ENCODE measurements around the gene PHF14.
"Not testable (repeated sequence)": the region's sequence is repeated elsewhere in the genome, so short reads cannot be mapped to it uniquely, and the experiment has no call there.

Gene PHF14

GRCh38 chr7:10939237-10939910, 34.3 kb upstream of the PHF14 start:
- no peak for DNase-seq (ENCODE audit: extremely low spot score)
- POLR2A ChIA-PET: interaction anchor here (0.8 to 2.1 kb wide), 3 partner anchors 9 to 35 kb away, joined by 4 to 8 read pairs (median 7); partner anchors contain the start of gene PHF14
- CTCF ChIA-PET: interaction anchor here (0.9 to 3.6 kb wide), 5 partner anchors 11 to 376 kb away, joined by 3 to 13 read pairs (median 3); no protein-coding TSS in a partner anchor
- TF ChIP-seq CTCF (IDR thresholded peaks at IDR 0.05; ENCODE audit: control extremely low read depth, extremely low read depth, low read depth, missing control alignments): no peak

- CTCF ChIA-PET: interaction anchor here (0.9 to 3.6 kb wide), 9 partner anchors 10 to 376 kb away, joined by 3 to 13 read pairs (median 3); no protein-coding TSS in a partner anchor
- POLR2A ChIA-PET: interaction anchor here (0.8 to 2.1 kb wide), 3 partner anchors 10 to 34 kb away, joined by 4 to 8 read pairs (median 7); partner anchors contain the start of gene PHF14
- DNase-seq (ENCODE audit: extremely low spot score): peak; percentile 95
- TF ChIP-seq CTCF (IDR thresholded peaks at IDR 0.05; ENCODE audit: control extremely low read depth, extremely low read depth, low read depth, missing control alignments): no peak
Observed at GRCh38 chr7:10939911-10940703, 33.6 kb upstream of the PHF14 start.

- ChIA-PET CTCF (interaction anchor here (0.9 to 3.6 kb wide), 7 partner anchors 10 to 375 kb away, joined by 3 to 13 read pairs (median 4); no protein-coding TSS in a partner anchor), POLR2A (interaction anchor here (0.8 to 2.1 kb wide), 3 partner anchors 11 to 33 kb away, joined by 4 to 8 read pairs (median 7); partner anchors contain the start of gene PHF14)
- DNase-seq (ENCODE audit: extremely low spot score): peak; percentile 18
- TF ChIP-seq CTCF (IDR thresholded peaks at IDR 0.05; ENCODE audit: control extremely low read depth, extremely low read depth, low read depth, missing control alignments): no peak
Observed at GRCh38 chr7:10940704-10941355, 32.8 kb upstream of the PHF14 start.

- TF ChIP-seq CTCF (IDR thresholded peaks at IDR 0.05; ENCODE audit: control extremely low read depth, extremely low read depth, low read depth, missing control alignments): no peak
- ChIA-PET CTCF (interaction anchor here (0.8 to 1.2 kb wide), 2 partner anchors 8 to 10 kb away, joined by 3 to 8 read pairs; a partner anchor contains a TSS), POLR2A (no interaction called here)
- no peak for DNase-seq (ENCODE audit: extremely low spot score)
Observed at GRCh38 chr7:10950494-10950893, 23.2 kb upstream of the PHF14 start.

- DNase-seq (ENCODE audit: extremely low spot score); POLR2A ChIA-PET: not testable (repeated sequence)
- CTCF ChIA-PET: interaction anchor here (1.2 kb wide), 1 partner anchor 11 kb away, joined by 8 read pairs; a partner anchor contains a TSS
Observed at GRCh38 chr7:10950974-10951578, 22.6 kb upstream of the PHF14 start.

GRCh38 chr7:10952588-10952987, 21.1 kb upstream of the PHF14 start:
- DNase-seq (ENCODE audit: extremely low spot score): no peak
- POLR2A ChIA-PET: no interaction called here
- CTCF ChIA-PET: no interaction called here
- no peak for TF ChIP-seq CTCF (IDR thresholded peaks at IDR 0.05; ENCODE audit: control extremely low read depth, extremely low read depth, low read depth, missing control alignments)

- POLR2A ChIA-PET: not testable (repeated sequence)
Observed at GRCh38 chr7:10953078-10953750, 20.5 kb upstream of the PHF14 start.

More at GRCh38 chr7:10953078-10953750, 20.5 kb upstream of the PHF14 start:
- DNase-seq (ENCODE audit: extremely low spot score); CTCF ChIA-PET: not testable (repeated sequence)

Data from GM10248 (cell line).